ENCODE data around the gene TSPEAR. TPM values are rescaled to one million over a fixed set of nuclear protein-coding genes. Genes with fewer than 3 reads are reported as not detected.

Gene TSPEAR
- polyA plus RNA-seq, 4 donors, result 0.09 to 0.53 (median 0.27) TPM; not detected in 1

GRCh38 chr21:44684483-44684882 is 26.9 kb downstream of the TSPEAR start:
- H3K9me3 ChIP-seq (ENCODE audit: control insufficient read depth in 2 of 2, insufficient read depth in 1 of 2, low read depth in 1 of 2, low read length in 1 of 2), result no peaks in the 10 kb centered on the region
- H3K27ac ChIP-seq (ENCODE audit: low read depth in 1 of 3, low read length in 2 of 3), result no peak overlapping the region
- FAIRE-seq (no peak), DNase-seq (no peak)
- H3K4me3 ChIP-seq (ENCODE audit: low read depth in 1 of 3, low read length in 3 of 3), result no peak overlapping the region
- no peaks in the 10 kb centered on the region for H3K36me3 ChIP-seq (ENCODE audit: control insufficient read depth in 3 of 3, insufficient read depth in 2 of 3, low read depth in 1 of 3, low read length in 3 of 3)
- H3K27me3 ChIP-seq (ENCODE audit: control insufficient read depth in 3 of 3, insufficient read depth in 3 of 3, low read length in 3 of 3), result peaks cover 0 to 13% (median 11%) of the 10 kb centered on the region in 3 donors
- 51 to 76% (median 65%) methylated on average over 6 of the region's 6 CpGs for WGBS, 3 donors
- no peaks in the 10 kb centered on the region for H3K4me1 ChIP-seq (ENCODE audit: control insufficient read depth in 3 of 3, insufficient read depth in 2 of 3, low read depth in 1 of 3, low read length in 2 of 3)

GRCh38 chr21:44684077-44684476 is 27.3 kb downstream of the TSPEAR start:
- no peak overlapping the region for H3K27ac ChIP-seq (ENCODE audit: low read depth in 1 of 3, low read length in 2 of 3)
- FAIRE-seq, result no peak

DNA sequence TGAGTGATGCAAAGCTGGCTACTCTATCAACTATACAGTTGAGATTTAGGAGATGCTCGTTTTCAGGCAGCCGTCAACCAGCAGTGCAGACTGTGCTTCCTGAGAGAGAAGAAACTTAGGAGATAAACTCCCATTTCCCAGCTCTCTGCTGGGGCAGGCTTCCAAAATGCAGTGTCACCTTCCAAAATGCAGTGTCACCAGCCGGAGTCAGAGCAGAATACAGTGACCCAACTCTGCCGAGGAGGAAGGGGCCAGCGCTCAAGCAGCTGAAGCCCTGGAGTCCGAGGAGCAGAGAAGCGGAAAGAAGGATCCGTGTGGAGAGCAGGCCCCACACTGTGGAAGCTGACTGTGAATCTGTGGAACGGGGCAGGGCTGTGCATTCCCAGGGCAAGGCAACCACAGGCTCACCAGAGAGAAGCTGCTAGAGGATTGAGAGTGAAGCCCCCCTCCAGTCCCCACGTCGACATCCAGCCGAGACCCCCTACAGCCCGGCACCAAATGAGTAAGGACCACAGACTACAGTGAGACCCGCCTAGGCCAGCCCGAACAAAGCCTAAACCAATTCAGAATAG is 28.7 kb downstream of the TSPEAR start:
- whole genome bisulfite sequencing, 3 donors, result 76 to 79% (median 79%) methylated on average over 15 of the region's 15 CpGs
- H3K4me3 ChIP-seq (ENCODE audit: low read depth in 1 of 3, low read length in 3 of 3), result no peak overlapping the region
- FAIRE-seq (no peak), DNase-seq (no peak)
- no peaks in the 10 kb centered on the region for H3K36me3 ChIP-seq (ENCODE audit: control insufficient read depth in 3 of 3, insufficient read depth in 2 of 3, low read depth in 1 of 3, low read length in 3 of 3)
- no peak overlapping the region for H3K27ac ChIP-seq (ENCODE audit: low read depth in 1 of 3, low read length in 2 of 3)
- H3K9me3 ChIP-seq (ENCODE audit: control insufficient read depth in 2 of 2, insufficient read depth in 1 of 2, low read depth in 1 of 2, low read length in 1 of 2), result no peaks in the 10 kb centered on the region
- H3K4me1 ChIP-seq (ENCODE audit: control insufficient read depth in 3 of 3, insufficient read depth in 2 of 3, low read depth in 1 of 3, low read length in 2 of 3), result no peaks in the 10 kb centered on the region
- peaks cover 0 to 11% (median 9%) of the 10 kb centered on the region in 3 donors for H3K27me3 ChIP-seq (ENCODE audit: control insufficient read depth in 3 of 3, insufficient read depth in 3 of 3, low read length in 3 of 3)

More at GRCh38 chr21:44684077-44684476, 27.3 kb downstream of the TSPEAR start:
- H3K27me3 ChIP-seq (ENCODE audit: control insufficient read depth in 3 of 3, insufficient read depth in 3 of 3, low read length in 3 of 3), result peaks cover 0 to 13% (median 11%) of the 10 kb centered on the region in 3 donors
- DNase-seq, result no peak
- no peaks in the 10 kb centered on the region for H3K9me3 ChIP-seq (ENCODE audit: control insufficient read depth in 2 of 2, insufficient read depth in 1 of 2, low read depth in 1 of 2, low read length in 1 of 2)
- WGBS, 3 donors, result 62 to 78% (median 66%) methylated on average over 7 of the region's 7 CpGs
- H3K36me3 ChIP-seq (ENCODE audit: control insufficient read depth in 3 of 3, insufficient read depth in 2 of 3, low read depth in 1 of 3, low read length in 3 of 3), result no peaks in the 10 kb centered on the region
- H3K4me1 ChIP-seq (ENCODE audit: control insufficient read depth in 3 of 3, insufficient read depth in 2 of 3, low read depth in 1 of 3, low read length in 2 of 3), result no peaks in the 10 kb centered on the region
- H3K4me3 ChIP-seq (ENCODE audit: low read depth in 1 of 3, low read length in 3 of 3), result no peak overlapping the region

DNA sequence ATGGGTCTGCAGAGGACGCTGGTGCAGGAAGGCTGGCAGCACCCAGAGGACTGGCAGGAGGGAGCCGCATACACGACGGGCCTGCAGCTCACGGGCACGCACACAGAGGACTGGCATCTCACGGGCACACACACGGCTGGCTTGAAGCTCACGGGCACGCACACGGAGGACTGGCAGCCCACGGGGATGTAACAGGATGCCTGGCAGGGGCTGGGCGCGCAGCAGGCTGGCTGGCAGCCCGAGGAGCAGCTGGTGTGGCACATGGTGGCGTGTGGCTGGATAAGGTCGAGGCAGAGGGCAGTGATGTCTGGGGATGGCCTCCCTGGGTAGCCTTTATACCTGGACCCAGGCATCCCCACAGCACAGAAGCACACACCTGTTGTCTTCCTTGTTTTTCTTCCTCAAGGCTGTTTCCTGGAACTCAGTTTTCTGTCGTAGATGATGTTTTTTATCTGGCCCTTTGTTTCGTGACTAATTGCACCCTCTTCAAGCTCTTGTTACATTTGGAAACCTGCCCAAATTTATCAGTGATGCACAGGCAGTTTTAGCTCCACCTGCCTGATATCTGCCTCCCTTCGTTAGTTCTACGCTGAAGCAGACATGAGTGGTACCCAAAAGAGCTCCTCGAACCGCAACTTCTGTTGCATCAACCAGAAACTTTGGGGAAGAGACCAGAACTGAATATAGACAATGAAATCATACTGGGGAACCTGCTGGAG is 29.4 kb downstream of the TSPEAR start, which contains the start of gene KRTAP12-1:
TSS of gene KRTAP12-1 (minus strand) at position 303 of the 719 bp plus-strand sequence. CDS start at position 263, 40 bp downstream.
- 60 to 74% (median 62%) methylated on average over 23 of the region's 23 CpGs for WGBS, 3 donors
- Histone ChIP-seq H3K36me3 (ENCODE audit: control insufficient read depth in 3 of 3, insufficient read depth in 2 of 3, low read depth in 1 of 3, low read length in 3 of 3) (no peaks in the 10 kb centered on the region), H3K27me3 (ENCODE audit: control insufficient read depth in 3 of 3, insufficient read depth in 3 of 3, low read length in 3 of 3) (peaks cover 0 to 9% (median 3%) of the 10 kb centered on the region in 3 donors), H3K4me3 (ENCODE audit: low read depth in 1 of 3, low read length in 3 of 3) (no peak within 1 kb of the TSS), H3K4me1 (ENCODE audit: control insufficient read depth in 3 of 3, insufficient read depth in 2 of 3, low read depth in 1 of 3, low read length in 2 of 3) (no peaks in the 10 kb centered on the region), H3K27ac (ENCODE audit: low read depth in 1 of 3, low read length in 2 of 3) (no peak within 1 kb of the TSS), H3K9me3 (ENCODE audit: control insufficient read depth in 2 of 2, insufficient read depth in 1 of 2, low read depth in 1 of 2, low read length in 1 of 2) (no peaks in the 10 kb centered on the region)
- no peak for FAIRE-seq
- no peak for DNase-seq

- 73 to 78% (median 75%) methylated on average over 11 of the region's 11 CpGs for WGBS, 3 donors
- H3K27me3 ChIP-seq (ENCODE audit: control insufficient read depth in 3 of 3, insufficient read depth in 3 of 3, low read length in 3 of 3), result peaks cover 0 to 3% (median 0%) of the 10 kb centered on the region in 3 donors
These were observed 30.2 kb downstream of the TSPEAR start for GRCh38 chr21:44681152-44681551.

GRCh38 chr21:44677881-44678280 is 33.5 kb downstream of the TSPEAR start:
- H3K36me3 ChIP-seq (ENCODE audit: control insufficient read depth in 3 of 3, insufficient read depth in 2 of 3, low read depth in 1 of 3, low read length in 3 of 3), result no peaks in the 10 kb centered on the region
- FAIRE-seq (no peak), DNase-seq (no peak)
- H3K9me3 ChIP-seq (ENCODE audit: control insufficient read depth in 2 of 2, insufficient read depth in 1 of 2, low read depth in 1 of 2, low read length in 1 of 2), result no peaks in the 10 kb centered on the region
- no peaks in the 10 kb centered on the region for H3K4me1 ChIP-seq (ENCODE audit: control insufficient read depth in 3 of 3, insufficient read depth in 2 of 3, low read depth in 1 of 3, low read length in 2 of 3)
- H3K27me3 ChIP-seq (ENCODE audit: control insufficient read depth in 3 of 3, insufficient read depth in 3 of 3, low read length in 3 of 3), result peaks cover 0 to 3% (median 0%) of the 10 kb centered on the region in 3 donors
- no peak overlapping the region for H3K4me3 ChIP-seq (ENCODE audit: low read depth in 1 of 3, low read length in 3 of 3)
- no peak overlapping the region for H3K27ac ChIP-seq (ENCODE audit: low read depth in 1 of 3, low read length in 2 of 3)
- 90 to 95% (median 91%) methylated on average over 13 of the region's 13 CpGs for WGBS, 3 donors

More at GRCh38 chr21:44681152-44681551, 30.2 kb downstream of the TSPEAR start:
- H3K27ac ChIP-seq (ENCODE audit: low read depth in 1 of 3, low read length in 2 of 3), result no peak overlapping the region
- no peaks in the 10 kb centered on the region for H3K4me1 ChIP-seq (ENCODE audit: control insufficient read depth in 3 of 3, insufficient read depth in 2 of 3, low read depth in 1 of 3, low read length in 2 of 3)
- no peak for FAIRE-seq
- H3K4me3 ChIP-seq (ENCODE audit: low read depth in 1 of 3, low read length in 3 of 3), result no peak overlapping the region
- no peaks in the 10 kb centered on the region for H3K36me3 ChIP-seq (ENCODE audit: control insufficient read depth in 3 of 3, insufficient read depth in 2 of 3, low read depth in 1 of 3, low read length in 3 of 3)
- H3K9me3 ChIP-seq (ENCODE audit: control insufficient read depth in 2 of 2, insufficient read depth in 1 of 2, low read depth in 1 of 2, low read length in 1 of 2), result no peaks in the 10 kb centered on the region
- DNase-seq, result no peak

DNA sequence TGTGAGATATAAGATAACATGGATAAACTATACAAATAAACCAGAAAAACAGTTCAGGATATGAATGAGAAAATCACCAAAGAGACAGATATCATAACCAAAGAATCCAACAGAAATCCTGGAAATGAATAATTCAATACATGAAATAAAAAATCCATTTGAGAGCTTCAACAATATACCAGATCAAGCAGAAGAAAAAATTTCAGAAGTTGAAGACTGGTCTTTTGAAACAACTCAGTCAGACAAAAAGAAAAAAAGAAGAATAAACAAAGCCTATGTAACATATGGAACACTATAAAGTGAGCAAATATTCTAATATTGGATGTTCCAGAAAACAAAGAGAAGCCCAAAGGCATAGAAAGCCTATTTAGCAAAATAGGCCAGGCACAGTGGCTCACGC is 39.5 kb downstream of the TSPEAR start:
- Histone ChIP-seq H3K27ac (ENCODE audit: low read depth in 1 of 3, low read length in 2 of 3) (no peak overlapping the region), H3K27me3 (ENCODE audit: control insufficient read depth in 3 of 3, insufficient read depth in 3 of 3, low read length in 3 of 3) (peaks cover 0 to 3% (median 2%) of the 10 kb centered on the region in 3 donors), H3K9me3 (ENCODE audit: control insufficient read depth in 2 of 2, insufficient read depth in 1 of 2, low read depth in 1 of 2, low read length in 1 of 2) (peaks cover 0 to 25% of the 10 kb centered on the region in 2 donors), H3K4me1 (ENCODE audit: control insufficient read depth in 3 of 3, insufficient read depth in 2 of 3, low read depth in 1 of 3, low read length in 2 of 3) (no peaks in the 10 kb centered on the region), H3K4me3 (ENCODE audit: low read depth in 1 of 3, low read length in 3 of 3) (no peak overlapping the region), H3K36me3 (ENCODE audit: control insufficient read depth in 3 of 3, insufficient read depth in 2 of 3, low read depth in 1 of 3, low read length in 3 of 3) (no peaks in the 10 kb centered on the region)
- FAIRE-seq, result no peak
- no peak for DNase-seq
- 95 to 100% (median 100%) methylated on average over 1 of the region's 1 CpG for WGBS, 3 donors

GRCh38 chr21:44670642-44671432 is 40.5 kb downstream of the TSPEAR start:
- WGBS, 3 donors, result 61 to 70% (median 70%) methylated on average over 3 of the region's 3 CpGs
- Histone ChIP-seq H3K27ac (ENCODE audit: low read depth in 1 of 3, low read length in 2 of 3) (no peak overlapping the region), H3K4me1 (ENCODE audit: control insufficient read depth in 3 of 3, insufficient read depth in 2 of 3, low read depth in 1 of 3, low read length in 2 of 3) (no peaks in the 10 kb centered on the region), H3K27me3 (ENCODE audit: control insufficient read depth in 3 of 3, insufficient read depth in 3 of 3, low read length in 3 of 3) (peaks cover 0 to 3% (median under 1%) of the 10 kb centered on the region in 3 donors), H3K9me3 (ENCODE audit: control insufficient read depth in 2 of 2, insufficient read depth in 1 of 2, low read depth in 1 of 2, low read length in 1 of 2) (peaks cover 0 to 25% of the 10 kb centered on the region in 2 donors), H3K4me3 (ENCODE audit: low read depth in 1 of 3, low read length in 3 of 3) (no peak overlapping the region), H3K36me3 (ENCODE audit: control insufficient read depth in 3 of 3, insufficient read depth in 2 of 3, low read depth in 1 of 3, low read length in 3 of 3) (no peaks in the 10 kb centered on the region)
- FAIRE-seq, result no peak
- DNase-seq, result no peak
